GM19035 (cell line): ENCODE data around the gene DIAPH3.

Experiments
- ATAC-seq: cut with Tn5 transposase; IDR thresholded peaks from one replicate; pipeline ENCODE4 v1.9.1; 2021; ENCODE audit not compliant: unreplicated experiment

Gene DIAPH3

GRCh38 chr13:59680429-59681024 is 483.2 kb downstream of the DIAPH3 start:
- ATAC-seq: no peak

- no peak for ATAC-seq
Measured at GRCh38 chr13:59679254-59679653, 484.5 kb downstream of the DIAPH3 start.

- peak; percentile 68 for ATAC-seq
Measured at GRCh38 chr13:59677966-59678814, 485.5 kb downstream of the DIAPH3 start.

- no peak for ATAC-seq
Measured at GRCh38 chr13:59677430-59677829, 486.3 kb downstream of the DIAPH3 start.

- ATAC-seq: no peak
Measured at GRCh38 chr13:59674616-59675015, 489.1 kb downstream of the DIAPH3 start.

- no peak for ATAC-seq
Measured at GRCh38 chr13:59673286-59673685, 490.4 kb downstream of the DIAPH3 start.

GRCh38 chr13:59672445-59672844 is 491.3 kb downstream of the DIAPH3 start:
- ATAC-seq: no peak

GRCh38 chr13:59671881-59672280 is 491.8 kb downstream of the DIAPH3 start:
- ATAC-seq: no peak

GRCh38 chr13:59666504-59666903 is 497.2 kb downstream of the DIAPH3 start:
- no peak for ATAC-seq

GRCh38 chr13:59665732-59666131 is 498.0 kb downstream of the DIAPH3 start:
- no peak for ATAC-seq

- ATAC-seq: no peak
Measured at GRCh38 chr13:59665184-59665583, 498.5 kb downstream of the DIAPH3 start.

GRCh38 chr13:59664586-59664985 is 499.1 kb downstream of the DIAPH3 start:
- no peak for ATAC-seq

GRCh38 chr13:59663707-59664106 is 500.0 kb downstream of the DIAPH3 start:
- ATAC-seq: no peak

- no peak for ATAC-seq
Measured at GRCh38 chr13:59660582-59660981, 503.1 kb downstream of the DIAPH3 start.

- no peak for ATAC-seq
Measured at GRCh38 chr13:59659981-59660380, 503.7 kb downstream of the DIAPH3 start.

GRCh38 chr13:59658738-59659330 is 504.9 kb downstream of the DIAPH3 start:
- no peak for ATAC-seq

- no peak for ATAC-seq
Measured at GRCh38 chr13:59658027-59658737, 505.5 kb downstream of the DIAPH3 start.

- ATAC-seq: no peak
Measured at GRCh38 chr13:59653916-59654315, 509.8 kb downstream of the DIAPH3 start.

GRCh38 chr13:59651479-59651878 is 512.2 kb downstream of the DIAPH3 start:
- ATAC-seq: no peak

GRCh38 chr13:59643906-59644626 is 519.7 kb downstream of the DIAPH3 start:
- ATAC-seq: no peak

GRCh38 chr13:59643364-59643841 is 520.3 kb downstream of the DIAPH3 start:
- no peak for ATAC-seq
